Nephron progenitor cell (in vitro differentiated cells): ENCODE data around the gene ADARB2.
"Not testable (repeated sequence)": the region's sequence is repeated elsewhere in the genome, so short reads cannot be mapped to it uniquely, and the experiment has no call there.

Source experiments
- DNase-seq: peaks from one replicate; pipeline ENCODE4 v3.0.0; 2021
- H3K27ac Mint-ChIP-seq: 2 replicates; pipeline ENCODE4 v1.8.0; 2021; ENCODE audit warnings: mild to moderate bottlenecking, moderate library complexity, mixed read lengths
- H3K27me3 Mint-ChIP-seq: 2 replicates; pipeline ENCODE4 v1.8.0; 2021; ENCODE audit warnings: mild to moderate bottlenecking, low read depth, mixed read lengths; ENCODE audit not compliant: poor library complexity
- H3K36me3 Mint-ChIP-seq: 2 replicates; pipeline ENCODE4 v1.8.0; 2021; ENCODE audit warnings: low read depth, mixed read lengths
- H3K4me1 Mint-ChIP-seq: 2 replicates; pipeline ENCODE4 v1.8.0; 2021; ENCODE audit warnings: mixed read lengths
- H3K4me3 Mint-ChIP-seq: 2 replicates; pipeline ENCODE4 v1.8.0; 2021; ENCODE audit warnings: mild to moderate bottlenecking, moderate library complexity, mixed read lengths
- H3K9me3 Mint-ChIP-seq: 2 replicates; pipeline ENCODE4 v1.8.0; 2021; ENCODE audit warnings: mild to moderate bottlenecking, moderate library complexity, mixed read lengths
- CTCF ChIP-seq: fragments of 200-600 bp; sonication (generic); IDR thresholded peaks from 2 replicates; pipeline ENCODE4 v1.5.0; 2021; ENCODE audit warnings: antibody characterized with exemption

Gene ADARB2

GRCh38 chr10:1419796-1420610 is 317.3 kb downstream of the ADARB2 start:
- H3K9me3 Mint-ChIP-seq: no peaks in the 10 kb centered on the region
- peaks cover 38% of the 10 kb centered on the region for H3K27me3 Mint-ChIP-seq
- no peak for TF ChIP-seq CTCF
- H3K27ac Mint-ChIP-seq: no peak overlapping the region
- peak overlapping the region; percentile 85 for H3K4me3 Mint-ChIP-seq
- DNase-seq: no peak
- peaks cover 19% of the 10 kb centered on the region for H3K4me1 Mint-ChIP-seq
- H3K36me3 Mint-ChIP-seq: no peaks in the 10 kb centered on the region

- Mint-ChIP-seq H3K36me3 (no peaks in the 10 kb centered on the region), H3K27me3 (peaks cover 28% of the 10 kb centered on the region), H3K4me3 (no peak overlapping the region), H3K4me1 (peaks cover 19% of the 10 kb centered on the region), H3K9me3 (no peaks in the 10 kb centered on the region), H3K27ac (no peak overlapping the region)
- DNase-seq: no peak
- TF ChIP-seq CTCF: no peak
Observed at GRCh38 chr10:1418031-1418550, 319.2 kb downstream of the ADARB2 start.

GRCh38 chr10:1417574-1417973 is 319.8 kb downstream of the ADARB2 start:
- DNase-seq: no peak
- no peak for TF ChIP-seq CTCF
- Mint-ChIP-seq H3K36me3 (no peaks in the 10 kb centered on the region), H3K27ac (no peak overlapping the region), H3K4me1 (peaks cover 19% of the 10 kb centered on the region), H3K9me3 (no peaks in the 10 kb centered on the region), H3K4me3 (no peak overlapping the region), H3K27me3 (peaks cover 33% of the 10 kb centered on the region)

- H3K27me3 Mint-ChIP-seq: peaks cover 34% of the 10 kb centered on the region
- DNase-seq: no peak
- no peak for TF ChIP-seq CTCF
- no peaks in the 10 kb centered on the region for H3K9me3 Mint-ChIP-seq
- no peaks in the 10 kb centered on the region for H3K36me3 Mint-ChIP-seq
- H3K4me1 Mint-ChIP-seq: peaks cover 17% of the 10 kb centered on the region
- no peak overlapping the region for H3K4me3 Mint-ChIP-seq
- H3K27ac Mint-ChIP-seq: no peak overlapping the region
Observed at GRCh38 chr10:1416456-1417037, 320.8 kb downstream of the ADARB2 start.

GRCh38 chr10:1414893-1415292 is 322.4 kb downstream of the ADARB2 start:
- H3K4me1 Mint-ChIP-seq: peaks cover under 1% of the 10 kb centered on the region
- H3K36me3 Mint-ChIP-seq: no peaks in the 10 kb centered on the region
- H3K27me3 Mint-ChIP-seq: peaks cover 20% of the 10 kb centered on the region
- no peak for TF ChIP-seq CTCF
- no peaks in the 10 kb centered on the region for H3K9me3 Mint-ChIP-seq
- no peak overlapping the region for H3K27ac Mint-ChIP-seq
- no peak overlapping the region for H3K4me3 Mint-ChIP-seq
- no peak for DNase-seq

GRCh38 chr10:1414346-1414745 is 323.0 kb downstream of the ADARB2 start:
- not testable (repeated sequence) for DNase-seq, H3K9me3 Mint-ChIP-seq, H3K36me3 Mint-ChIP-seq, H3K27ac Mint-ChIP-seq, H3K4me3 Mint-ChIP-seq, H3K4me1 Mint-ChIP-seq
- H3K27me3 Mint-ChIP-seq: peaks cover 18% of the 10 kb centered on the region
